Pancreas (tissue), 10 donors: ENCODE results near the gene FBXL17. TPM values are rescaled to one million over a fixed set of nuclear protein-coding genes. Genes with fewer than 3 reads are reported as not detected.

ENCODE experiments used
- ATAC-seq, 4 donors: fragments of 200-7000 bp; cut with Tn5 transposase; one replicate each; pipeline versions ENCODE4 v1.8.0 to v1.9.1; 2020; ENCODE audit warnings: mild to moderate bottlenecking in 4 of 4, moderate library complexity in 4 of 4
- DNase-seq, 6 donors: peaks; one replicate each; pipeline ENCODE4 v3.0.0-alpha.2; 2020
- FAIRE-seq: peaks from 2 replicates; lab custom pipeline; 2012; peaks lifted over from hg19 to GRCh38; lab: Jason Lieb, UNC
- H3K27ac ChIP-seq, 4 donors: fragments of 200-600 bp; sonication (generic); 1 replicate in 3 of 4; 2 replicates in 1 of 4; pipeline versions ENCODE4 v1.5.0 to v1.8.0; 2020
- H3K27me3 ChIP-seq, 4 donors: fragments of 200-600 bp; one replicate each; pipeline ENCODE4 v1.8.0; 2021
- H3K36me3 ChIP-seq, 3 donors: fragments of 200-600 bp; sonication (generic) in 1 of 3; one replicate each; pipeline versions ENCODE4 v1.5.0 to v1.8.0; 2020 to 2021
- H3K4me1 ChIP-seq, 3 donors: fragments of 200-600 bp; one replicate each; pipeline ENCODE4 v1.8.0; 2021
- H3K4me3 ChIP-seq, 4 donors: fragments of 200-600 bp; sonication (generic) in 2 of 4; one replicate each; pipeline versions ENCODE4 v1.5.0 to v1.8.0; 2020 to 2021
- H3K9me3 ChIP-seq, 4 donors: fragments of 200-600 bp; one replicate each; pipeline ENCODE4 v1.8.0; 2021
- CTCF ChIP-seq, 4 donors: fragments of 200-600 bp; sonication (generic) in 3 of 4; IDR thresholded peaks; one replicate each; pipeline versions ENCODE4 v1.5.0 to v1.8.0; 2021; ENCODE audit warnings: antibody characterized with exemption in 4 of 4
- WGBS, 2 donors: extraction: QIAGEN DNeasy Blood & Tissue Kit; methylation state at CpG; one replicate each; pipeline ENCODE4 v1.1.7; 2013; 5-methylcytosine and 5-hydroxymethylcytosine counted together
- intact Hi-C, 3 donors: fragments of 100-400 bp; cut with DNase I; formaldehyde crosslinking; loops; one replicate each; pipeline versions ENCODE4 v1.11.1 to v1.14.2; 2022
- polyA plus RNA-seq, 2 donors: library from polyadenylated mRNA; stranded (reverse); fragments of 200-250 nt; gene quantifications; one replicate each; pipeline ENCODE4 v1.2.3, GENCODE V29; 2013
- total RNA-seq, 6 donors: library from RNA; stranded (reverse); fragmentation: NEBNext Ultra II Directional in 4 of 6; extraction: Animal tissue kit (Norgen Biotek cat#: 25700) in 4 of 6; gene quantifications; one replicate each; pipeline versions ENCODE4 v1.2.1 to v1.2.4, GENCODE V29; 2021 to 2023
- donor health status: healthy with polysubstance abuse.
- donor health status: DM: no; HTN: no; CAD: no; lungs with moderate emphysema.
- donor health status: DM: no; HTN: no; CAD: no.
- donor health status: control.
- donor health status: control.
- donor health status: Bipolar disorder and iron deficiency.
- donor health status: DM: yes; HTN: yes; CAD: no.
- donor health status: DM: no; HTN: no; CAD: no.
- donor health status: DM: no; HTN: no; CAD: no.
- donor health status: DM: yes; HTN: yes; CAD: no.

Gene FBXL17
- total and polyA plus RNA-seq, 8 donors, result 4.2 to 11.1 (median 7.3) TPM

- no peak for TF ChIP-seq CTCF (IDR thresholded peaks at IDR 0.05)
- intact Hi-C loops, result no loop called here
- Histone ChIP-seq H3K9me3 (no peaks in the 10 kb centered on the region), H3K27ac (no peak overlapping the region), H3K4me1 (no peaks in the 10 kb centered on the region), H3K36me3 (no peaks in the 10 kb centered on the region), H3K27me3 (no peaks in the 10 kb centered on the region), H3K4me3 (no peak overlapping the region)
- DNase-seq (no peak), ATAC-seq (no peak), FAIRE-seq (no peak)
- WGBS, 2 donors, result 95 to 96% methylated on average over 2 of the region's 2 CpGs
Observed at GRCh38 chr5:107885601-107886000, 496.3 kb downstream of the FBXL17 start.

GRCh38 chr5:107884871-107885270, 497.0 kb downstream of the FBXL17 start:
- Histone ChIP-seq H3K4me1 (no peaks in the 10 kb centered on the region), H3K4me3 (no peak overlapping the region), H3K27ac (no peak overlapping the region), H3K36me3 (no peaks in the 10 kb centered on the region), H3K9me3 (no peaks in the 10 kb centered on the region), H3K27me3 (no peaks in the 10 kb centered on the region)
- TF ChIP-seq CTCF (IDR thresholded peaks at IDR 0.05), result no peak
- DNase-seq (no peak), ATAC-seq (no peak), FAIRE-seq (no peak)
- intact Hi-C loops, result no loop called here
- 86 to 93% methylated on average over 1 of the region's 1 CpG for WGBS, 2 donors

GRCh38 chr5:107878661-107879060, 503.2 kb downstream of the FBXL17 start:
- H3K27me3 ChIP-seq, result no peaks in the 10 kb centered on the region
- WGBS, 2 donors, result 90 to 96% methylated on average over 4 of the region's 4 CpGs
- no peak for FAIRE-seq
- no peaks in the 10 kb centered on the region for H3K36me3 ChIP-seq
- ATAC-seq, result no peak
- DNase-seq, result no peak
- H3K4me3 ChIP-seq, result no peak overlapping the region
- no peaks in the 10 kb centered on the region for H3K9me3 ChIP-seq
- intact Hi-C loops, result no loop called here
- H3K4me1 ChIP-seq, result peaks cover 0 to 4% (median 0%) of the 10 kb centered on the region in 3 donors
- no peak overlapping the region for H3K27ac ChIP-seq
- no peak for TF ChIP-seq CTCF (IDR thresholded peaks at IDR 0.05)

- Histone ChIP-seq H3K4me1 (peaks cover 0 to 5% (median 0%) of the 10 kb centered on the region in 3 donors), H3K36me3 (no peaks in the 10 kb centered on the region), H3K27me3 (no peaks in the 10 kb centered on the region), H3K4me3 (no peak overlapping the region), H3K27ac (no peak overlapping the region), H3K9me3 (no peaks in the 10 kb centered on the region)
- intact Hi-C loops, result no loop called here
- no peak for DNase-seq
- no peak for FAIRE-seq
- no peak for TF ChIP-seq CTCF (IDR thresholded peaks at IDR 0.05)
- ATAC-seq, result no peak
- 88% methylated on average over 6 of the region's 6 CpGs for WGBS, 2 donors
Observed at GRCh38 chr5:107876906-107877305, 505.0 kb downstream of the FBXL17 start.

GRCh38 chr5:107876261-107876660, 505.6 kb downstream of the FBXL17 start:
- no peak overlapping the region for H3K4me3 ChIP-seq
- DNase-seq (no peak), ATAC-seq (no peak), FAIRE-seq (no peak)
- WGBS, 2 donors, result 93 to 95% methylated on average over 7 of the region's 7 CpGs
- H3K27me3 ChIP-seq, result no peaks in the 10 kb centered on the region
- no peaks in the 10 kb centered on the region for H3K9me3 ChIP-seq
- peaks cover 0 to 5% (median 0%) of the 10 kb centered on the region in 3 donors for H3K4me1 ChIP-seq
- no peaks in the 10 kb centered on the region for H3K36me3 ChIP-seq
- H3K27ac ChIP-seq, result no peak overlapping the region
- intact Hi-C loops, result no loop called here
- no peak for TF ChIP-seq CTCF (IDR thresholded peaks at IDR 0.05)
